ENCODE results near the gene LEP. TPM values are rescaled to one million over a fixed set of nuclear protein-coding genes. Genes with fewer than 3 reads are reported as not detected.

Gene LEP
- polyA plus RNA-seq, 1 of the 3 experiments (the other 2 are of a cell fraction), result not detected

DNA sequence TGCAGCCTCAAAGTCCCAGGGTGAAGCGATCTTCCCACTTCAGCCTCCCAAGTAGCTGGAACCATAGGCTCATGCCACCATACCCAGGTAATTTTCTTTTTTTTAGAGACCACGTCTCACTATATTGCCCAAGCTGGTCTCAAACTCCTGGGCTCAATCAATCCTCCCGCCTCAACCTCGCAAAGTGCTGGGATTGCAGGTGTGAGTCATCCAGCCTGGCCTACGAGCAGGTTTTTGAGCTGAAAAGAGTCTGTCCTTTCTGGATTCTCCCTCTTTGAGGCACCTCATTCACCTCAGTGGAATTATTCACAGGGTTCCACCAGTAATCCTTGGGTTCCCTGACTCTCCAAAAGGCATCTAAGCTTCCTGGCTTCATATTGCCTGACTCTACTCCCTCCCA, 7.6 kb upstream of the LEP start:
- ChIA-PET CTCF (interaction anchor here (1.1 to 5.7 kb wide), 6 partner anchors 11 to 524 kb away, joined by 3 to 34 read pairs (median 4); no protein-coding TSS in a partner anchor), POLR2A (no interaction called here)
- Histone ChIP-seq H2AFZ (ENCODE audit: low read depth) (no peak overlapping the region), H3K9me3 (no peaks in the 10 kb centered on the region), H3K9ac (no peak overlapping the region), H3K79me2 (ENCODE audit: insufficient read depth) (no peaks in the 10 kb centered on the region), H4K20me1 (ENCODE audit: insufficient read depth) (no peaks in the 10 kb centered on the region), H3K36me3 (replicated peaks in 1 of 2; ENCODE audit: control insufficient read depth in 1 of 2, insufficient read depth in 2 of 2, low read length in 1 of 2) (no peaks in the 10 kb centered on the region), H3K27ac (ENCODE audit: low read depth in 2 of 2, low read length in 1 of 2) (no peak overlapping the region), H3K27me3 (ENCODE audit: insufficient read depth) (peaks cover 6% of the 10 kb centered on the region; the same call in 1 of the 2 replicates), H3F3A (replicated peaks; ENCODE audit: insufficient read depth) (no peaks in the 10 kb centered on the region), H3K4me1 (ENCODE audit: control insufficient read depth in 1 of 2, insufficient read depth in 2 of 2, low read depth in 1 of 2, low read length in 1 of 2) (peaks cover 0 to 7% of the 10 kb centered on the region in 2 experiments; a peak in 1 of 4 replicates), H3K4me3 (ENCODE audit: low read depth in 2 of 2, low read length in 1 of 2) (no peak overlapping the region), H3K9me2 (no peaks in the 10 kb centered on the region), H3K4me2 (no peak overlapping the region)
- TF ChIP-seq FOXJ3 (CRISPR knock-in tag; IDR thresholded peaks at IDR 0.05) (no peak), JUND (IDR thresholded peaks at IDR 0.05) (no peak), NRF1 (IDR thresholded peaks at IDR 0.05; ENCODE audit: low read depth, low read length) (no peak), RAD21 (IDR thresholded peaks at IDR 0.05; ENCODE audit: low read length) (no peak), TEAD4 (IDR thresholded peaks at IDR 0.05; ENCODE audit: borderline replicate concordance, insufficient read depth) (no peak), MXI1 (IDR thresholded peaks at IDR 0.05; ENCODE audit: low read depth, low read length) (no peak), NFIC (IDR thresholded peaks at IDR 0.05; ENCODE audit: borderline replicate concordance) (no peak), GATA2 (CRISPR knock-in tag; IDR thresholded peaks at IDR 0.05) (no peak), FOSL2 (IDR thresholded peaks at IDR 0.05; ENCODE audit: borderline replicate concordance, low read depth) (no peak), REST (IDR thresholded peaks at IDR 0.05; ENCODE audit: low read depth, low read length) (no peak), POLR2AphosphoS5 (IDR thresholded peaks at IDR 0.05; ENCODE audit: low read depth, low read length) (no peak)
- TF ChIP-seq, protein P1, sequence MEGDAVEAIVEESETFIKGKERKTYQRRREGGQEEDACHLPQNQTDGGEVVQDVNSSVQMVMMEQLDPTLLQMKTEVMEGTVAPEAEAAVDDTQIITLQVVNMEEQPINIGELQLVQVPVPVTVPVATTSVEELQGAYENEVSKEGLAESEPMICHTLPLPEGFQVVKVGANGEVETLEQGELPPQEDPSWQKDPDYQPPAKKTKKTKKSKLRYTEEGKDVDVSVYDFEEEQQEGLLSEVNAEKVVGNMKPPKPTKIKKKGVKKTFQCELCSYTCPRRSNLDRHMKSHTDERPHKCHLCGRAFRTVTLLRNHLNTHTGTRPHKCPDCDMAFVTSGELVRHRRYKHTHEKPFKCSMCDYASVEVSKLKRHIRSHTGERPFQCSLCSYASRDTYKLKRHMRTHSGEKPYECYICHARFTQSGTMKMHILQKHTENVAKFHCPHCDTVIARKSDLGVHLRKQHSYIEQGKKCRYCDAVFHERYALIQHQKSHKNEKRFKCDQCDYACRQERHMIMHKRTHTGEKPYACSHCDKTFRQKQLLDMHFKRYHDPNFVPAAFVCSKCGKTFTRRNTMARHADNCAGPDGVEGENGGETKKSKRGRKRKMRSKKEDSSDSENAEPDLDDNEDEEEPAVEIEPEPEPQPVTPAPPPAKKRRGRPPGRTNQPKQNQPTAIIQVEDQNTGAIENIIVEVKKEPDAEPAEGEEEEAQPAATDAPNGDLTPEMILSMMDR (IDR thresholded peaks at IDR 0.05), result no peak
- TF ChIP-seq, protein P2, sequence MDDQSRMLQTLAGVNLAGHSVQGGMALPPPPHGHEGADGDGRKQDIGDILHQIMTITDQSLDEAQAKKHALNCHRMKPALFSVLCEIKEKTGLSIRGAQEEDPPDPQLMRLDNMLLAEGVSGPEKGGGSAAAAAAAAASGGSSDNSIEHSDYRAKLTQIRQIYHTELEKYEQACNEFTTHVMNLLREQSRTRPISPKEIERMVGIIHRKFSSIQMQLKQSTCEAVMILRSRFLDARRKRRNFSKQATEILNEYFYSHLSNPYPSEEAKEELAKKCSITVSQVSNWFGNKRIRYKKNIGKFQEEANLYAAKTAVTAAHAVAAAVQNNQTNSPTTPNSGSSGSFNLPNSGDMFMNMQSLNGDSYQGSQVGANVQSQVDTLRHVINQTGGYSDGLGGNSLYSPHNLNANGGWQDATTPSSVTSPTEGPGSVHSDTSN (IDR thresholded peaks at IDR 0.05), result no peak
- no peak for DNase-seq
- WGBS (ENCODE audit: low lambda C conversion rate), result 70% methylated on average over 5 of the region's 5 CpGs

Data from SK-N-SH (cell line).